Gastrocnemius medialis (tissue), 4 donors: Measurements from ENCODE around the gene S100A14. TPM values are rescaled to one million over a fixed set of nuclear protein-coding genes. Genes with fewer than 3 reads are reported as not detected.
"Not testable (repeated sequence)": the region's sequence is repeated elsewhere in the genome, so short reads cannot be mapped to it uniquely, and the experiment has no call there.

Experiments
- ATAC-seq, 2 donors: fragments of 150-250 bp; one replicate each; pipeline ENCODE4 v1.9.1; 2016
- DNase-seq, 2 donors: peaks; one replicate each; pipeline ENCODE4 v3.0.0-alpha.2; 2019
- H3K27ac ChIP-seq, 4 donors: fragments of 200-600 bp; sonication (generic); 1 replicate in 1 of 4; 2 replicates in 3 of 4; pipeline ENCODE4 v1.5.1; 2016 to 2018; ENCODE audit warnings: mild to moderate bottlenecking in 2 of 4, moderate library complexity in 1 of 4
- H3K27me3 ChIP-seq, 3 donors: fragments of 200-600 bp; sonication (generic) in 2 of 3; 1 replicate in 1 of 3; 2 replicates in 2 of 3; pipeline versions ENCODE4 v1.5.1 to v1.6.0; 2016 to 2019; ENCODE audit warnings: mild to moderate bottlenecking in 1 of 3, moderate library complexity in 1 of 3
- H3K36me3 ChIP-seq, 2 donors: fragments of 200-600 bp; sonication (generic) in 1 of 2; one replicate each; pipeline ENCODE4 v1.5.1; 2017 to 2018
- H3K4me1 ChIP-seq, 2 donors: fragments of 200-600 bp; sonication (generic) in 1 of 2; one replicate each; pipeline ENCODE4 v1.5.1; 2016 to 2017; ENCODE audit warnings: mild to moderate bottlenecking in 2 of 2
- H3K4me3 ChIP-seq, 4 donors: fragments of 200-600 bp; sonication (generic) in 3 of 4; 1 replicate in 1 of 4; 2 replicates in 3 of 4; pipeline ENCODE4 v1.5.1; 2016 to 2019; ENCODE audit warnings: mild to moderate bottlenecking in 2 of 4
- H3K9me3 ChIP-seq, 3 donors: fragments of 200-600 bp; sonication (generic) in 2 of 3; 1 replicate in 1 of 3; 2 replicates in 2 of 3; pipeline ENCODE4 v1.5.1; 2016 to 2019
- POLR2A ChIP-seq, 2 donors: fragments of 450-650 bp; IDR thresholded peaks; one replicate each; pipeline ENCODE4 v1.6.1; 2017; ENCODE audit warnings: antibody characterized with exemption in 2 of 2, mild to moderate bottlenecking in 2 of 2, moderate library complexity in 2 of 2
- in situ Hi-C, 4 donors: fragments of 200-750 bp; cut with MboI; loops; one replicate each; pipeline versions ENCODE4 v1.15.0 to v1.8.0; 2017; ENCODE audit warnings: low sequenced_read_pairs in 4 of 4
- intact Hi-C: fragments of 100-400 bp; cut with DNase I; formaldehyde crosslinking; loops from one replicate; pipeline ENCODE4 v1.15.1; 2023; ENCODE audit warnings: low total_unique reads
- total RNA-seq, 4 donors: library from RNA; depleted of rRNA; stranded (reverse); fragments of >200 nt; gene quantifications; one replicate each; pipeline versions ENCODE4 v1.1.0 to v1.2.3, GENCODE V29; 2016
- TF ChIP-seq, protein P1 (sequence below), 5 experiments: fragments of 450-650 bp in 3 of 5; fragments of 200-600 bp in 2 of 5; sonication (generic) in 2 of 5; IDR thresholded peaks in 4 of 5; conservative IDR thresholded peaks in 1 of 5; 1 replicate in 4 of 5; 2 replicates in 1 of 5; pipeline ENCODE4 v1.5.1; 2016 to 2019; ENCODE audit warnings: antibody characterized with exemption in 5 of 5, mild to moderate bottlenecking in 3 of 5, moderate library complexity in 3 of 5

S100A14 gene
- total RNA-seq, 4 donors from 2014 or later = 1.8 TPM; not detected in 3

GRCh38 chr1:153583976-153584375, 32.1 kb downstream of the S100A14 start:
- Histone ChIP-seq H3K27ac (no peak overlapping the region), H3K9me3 (no peaks in the 10 kb centered on the region), H3K36me3 (no peaks in the 10 kb centered on the region), H3K4me1 (no peaks in the 10 kb centered on the region), H3K4me3 (no peak overlapping the region), H3K27me3 (no peaks in the 10 kb centered on the region)
- no peak for ATAC-seq
- intact Hi-C loops = no loop called here
- no peak for DNase-seq
- in situ Hi-C loops = loop anchor here in 1 of 4 donors (25.0 kb wide), 1 partner anchor 153 kb away; the partner anchor contains the start of gene INTS3
- TF ChIP-seq, protein P1, sequence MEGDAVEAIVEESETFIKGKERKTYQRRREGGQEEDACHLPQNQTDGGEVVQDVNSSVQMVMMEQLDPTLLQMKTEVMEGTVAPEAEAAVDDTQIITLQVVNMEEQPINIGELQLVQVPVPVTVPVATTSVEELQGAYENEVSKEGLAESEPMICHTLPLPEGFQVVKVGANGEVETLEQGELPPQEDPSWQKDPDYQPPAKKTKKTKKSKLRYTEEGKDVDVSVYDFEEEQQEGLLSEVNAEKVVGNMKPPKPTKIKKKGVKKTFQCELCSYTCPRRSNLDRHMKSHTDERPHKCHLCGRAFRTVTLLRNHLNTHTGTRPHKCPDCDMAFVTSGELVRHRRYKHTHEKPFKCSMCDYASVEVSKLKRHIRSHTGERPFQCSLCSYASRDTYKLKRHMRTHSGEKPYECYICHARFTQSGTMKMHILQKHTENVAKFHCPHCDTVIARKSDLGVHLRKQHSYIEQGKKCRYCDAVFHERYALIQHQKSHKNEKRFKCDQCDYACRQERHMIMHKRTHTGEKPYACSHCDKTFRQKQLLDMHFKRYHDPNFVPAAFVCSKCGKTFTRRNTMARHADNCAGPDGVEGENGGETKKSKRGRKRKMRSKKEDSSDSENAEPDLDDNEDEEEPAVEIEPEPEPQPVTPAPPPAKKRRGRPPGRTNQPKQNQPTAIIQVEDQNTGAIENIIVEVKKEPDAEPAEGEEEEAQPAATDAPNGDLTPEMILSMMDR (IDR thresholded peaks at IDR 0.05 in 4 of 5, conservative IDR thresholded peaks at IDR 0.05 in 1 of 5) = no peak
- TF ChIP-seq POLR2A (IDR thresholded peaks at IDR 0.05) = no peak

GRCh38 chr1:153583514-153583913, 32.6 kb downstream of the S100A14 start:
- H3K9me3 ChIP-seq, DNase-seq, H3K27me3 ChIP-seq, H3K36me3 ChIP-seq, H3K4me1 ChIP-seq, ATAC-seq, intact Hi-C loops, H3K4me3 ChIP-seq, H3K27ac ChIP-seq: not testable (repeated sequence)
- in situ Hi-C loops = loop anchor here in 1 of 4 donors (25.0 kb wide), 1 partner anchor 154 kb away; the partner anchor contains the start of gene INTS3

GRCh38 chr1:153582836-153583235, 33.3 kb downstream of the S100A14 start:
- H3K4me3 ChIP-seq, DNase-seq, ATAC-seq, H3K36me3 ChIP-seq, H3K27me3 ChIP-seq, H3K4me1 ChIP-seq, H3K27ac ChIP-seq, H3K9me3 ChIP-seq, intact Hi-C loops: not testable (repeated sequence)
- in situ Hi-C loops = loop anchor here in 1 of 4 donors (25.0 kb wide), 1 partner anchor 154 kb away; the partner anchor contains the start of gene INTS3

DNA sequence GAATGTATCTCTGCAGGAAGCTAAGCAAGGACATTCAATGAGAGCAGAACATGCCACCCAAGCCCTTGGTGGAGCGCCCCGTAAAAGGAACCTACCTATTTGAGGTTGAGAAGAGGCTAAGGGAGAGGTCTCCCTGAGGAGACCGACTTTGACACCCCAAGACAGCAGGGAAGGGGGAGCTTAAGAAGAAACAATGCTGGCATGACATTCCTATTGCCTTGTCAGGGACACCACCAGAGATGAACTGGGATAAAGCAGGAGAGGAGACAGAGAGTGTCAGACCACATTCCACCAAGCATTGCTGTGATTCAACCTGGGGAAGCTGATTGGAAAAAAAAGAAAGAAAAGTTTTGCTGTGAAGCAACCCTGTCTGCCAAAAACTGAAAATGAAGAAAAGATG, 37.2 kb downstream of the S100A14 start:
- ATAC-seq (no peak), DNase-seq (no peak)
- Histone ChIP-seq H3K36me3 (no peaks in the 10 kb centered on the region), H3K27ac (no peak overlapping the region), H3K9me3 (no peaks in the 10 kb centered on the region), H3K27me3 (peaks cover 0 to 4% (median 0%) of the 10 kb centered on the region in 3 donors), H3K4me1 (no peaks in the 10 kb centered on the region), H3K4me3 (no peak overlapping the region)
- intact Hi-C loops = no loop called here
- in situ Hi-C loops = loop anchor here in 1 of 4 donors (25.0 kb wide), 1 partner anchor 158 kb away; the partner anchor contains the start of gene INTS3
- TF ChIP-seq POLR2A (IDR thresholded peaks at IDR 0.05) = no peak
- TF ChIP-seq, protein P1 (IDR thresholded peaks at IDR 0.05 in 4 of 5, conservative IDR thresholded peaks at IDR 0.05 in 1 of 5) = no peak

- TF ChIP-seq, protein P1 (IDR thresholded peaks at IDR 0.05 in 4 of 5, conservative IDR thresholded peaks at IDR 0.05 in 1 of 5) = no peak
- no peak for TF ChIP-seq POLR2A (IDR thresholded peaks at IDR 0.05)
- Histone ChIP-seq H3K36me3 (no peaks in the 10 kb centered on the region), H3K27me3 (peaks cover 0 to 4% (median 0%) of the 10 kb centered on the region in 3 donors), H3K27ac (no peak overlapping the region), H3K4me1 (no peaks in the 10 kb centered on the region), H3K4me3 (no peak overlapping the region), H3K9me3 (no peaks in the 10 kb centered on the region)
- no peak for DNase-seq
- in situ Hi-C loops (loop anchor here in 1 of 4 donors (25.0 kb wide), 1 partner anchor 159 kb away; the partner anchor contains the start of gene INTS3), intact Hi-C loops (no loop called here)
- ATAC-seq = no peak
These were observed 37.6 kb downstream of the S100A14 start for GRCh38 chr1:153578490-153578889.
